Panc1 (cell line): ENCODE measurements around the gene APOBEC3G.

Experiments
- CTCF ChIP-seq: fragments of 450-650 bp; IDR thresholded peaks from 2 replicates; pipeline ENCODE4 v1.5.1; 2017; ENCODE audit warnings: mild to moderate bottlenecking
- POLR2AphosphoS5 ChIP-seq: IDR thresholded peaks from 2 replicates; pipeline ENCODE4 v1.6.1; 2012; ENCODE audit warnings: mild to moderate bottlenecking, low read depth, low read length, moderate library complexity
- REST ChIP-seq, 2 experiments: IDR thresholded peaks; 2 replicates each; pipeline ENCODE4 v1.6.1; 2011 to 2012; ENCODE audit warnings: low read depth in 2 of 2, control low read depth in 1 of 2, low read length in 1 of 2, mild to moderate bottlenecking in 1 of 2, moderate library complexity in 1 of 2; ENCODE audit not compliant: insufficient read depth in 1 of 2
- SIN3A ChIP-seq: IDR thresholded peaks from 2 replicates; pipeline ENCODE4 v1.6.1; 2012; ENCODE audit warnings: low read depth, mild to moderate bottlenecking, low read length, moderate library complexity, borderline replicate concordance; ENCODE audit not compliant: insufficient read depth

- TF ChIP-seq CTCF (no peak), REST (IDR thresholded peaks at IDR 0.05; ENCODE audit: insufficient read depth in 1 of 2, low read depth in 2 of 2, low read length in 1 of 2) (no peak), POLR2AphosphoS5 (no peak), SIN3A (no peak)
Measured at GRCh38 chr22:39106326-39106725, 29.3 kb downstream of the APOBEC3G start.
